Smooth muscle cell (in vitro differentiated cells): ENCODE data around the gene SMAD4. TPM values are rescaled to one million over a fixed set of nuclear protein-coding genes. Genes with fewer than 3 reads are reported as not detected.
"Not testable (repeated sequence)": the region's sequence is repeated elsewhere in the genome, so short reads cannot be mapped to it uniquely, and the experiment has no call there.

Experiments
- DNase-seq: peaks from one replicate; lab custom pipeline; 2025; ENCODE audit not compliant: unreplicated experiment; lab: John Stamatoyannopoulos, UW
- H2AFZ ChIP-seq: fragments of 200-600 bp; sonication (generic); 2 replicates; pipeline ENCODE4 v1.6.0; 2016; ENCODE audit warnings: antibody characterized with exemption, low read depth, mild to moderate bottlenecking
- H3F3A ChIP-seq: fragments of 200-600 bp; sonication (generic); 2 replicates; pipeline ENCODE4 v1.6.0; 2017; ENCODE audit warnings: antibody characterized with exemption, low read depth
- H3K27ac ChIP-seq: fragments of 200-600 bp; sonication (generic); 2 replicates; pipeline ENCODE4 v1.5.1; 2016; ENCODE audit warnings: low read depth, mild to moderate bottlenecking
- H3K27me3 ChIP-seq: fragments of 200-600 bp; sonication (generic); 2 replicates; pipeline ENCODE4 v1.6.1; 2016; ENCODE audit warnings: low read depth, mild to moderate bottlenecking
- H3K36me3 ChIP-seq: fragments of 200-600 bp; sonication (generic); 2 replicates; pipeline ENCODE4 v1.5.1; 2016; ENCODE audit warnings: low read depth
- H3K4me1 ChIP-seq: fragments of 200-600 bp; sonication (generic); 2 replicates; pipeline ENCODE4 v1.5.1; 2016; ENCODE audit warnings: low read depth
- H3K4me2 ChIP-seq: fragments of 200-600 bp; sonication (generic); 2 replicates; pipeline ENCODE4 v1.6.0; 2016; ENCODE audit warnings: mild to moderate bottlenecking
- H3K4me3 ChIP-seq: fragments of 200-600 bp; sonication (generic); 2 replicates; pipeline ENCODE4 v1.5.1; 2016; ENCODE audit warnings: mild to moderate bottlenecking
- H3K79me2 ChIP-seq: fragments of 200-600 bp; sonication (generic); 2 replicates; pipeline ENCODE4 v1.6.0; 2016; ENCODE audit warnings: low read depth, mild to moderate bottlenecking
- H3K9ac ChIP-seq: fragments of 200-600 bp; sonication (generic); 2 replicates; pipeline ENCODE4 v1.6.0; 2016; ENCODE audit warnings: low read depth
- H3K9me3 ChIP-seq: fragments of 200-600 bp; sonication (generic); replicated peaks from 2 replicates; pipeline ENCODE4 v1.5.1; 2016; ENCODE audit warnings: low read depth
- H4K20me1 ChIP-seq: fragments of 200-600 bp; sonication (generic); 2 replicates; pipeline ENCODE4 v1.6.0; 2016; ENCODE audit warnings: low read depth
- WGBS: methylation state at CpG from one replicate; pipeline ENCODE4 v1.1.7; 2016; ENCODE audit warnings: low lambda C conversion rate; 5-methylcytosine and 5-hydroxymethylcytosine counted together
- polyA plus RNA-seq: library from polyadenylated mRNA; unstranded; fragments of >200 nt; fragmentation: Nextera tagmentation; extraction: Ambion mirVana; gene quantifications from 2 replicates; pipeline ENCODE4 v1.2.1, GENCODE V29; 2016
- total RNA-seq: library from RNA; depleted of rRNA; stranded (reverse); fragments of >200 nt; gene quantifications from 2 replicates; pipeline ENCODE4 v1.2.3, GENCODE V29; 2014
- TF ChIP-seq, protein P1 (sequence below): fragments of 200-600 bp; sonication (generic); IDR thresholded peaks from 2 replicates; pipeline ENCODE4 v1.5.1; 2017; ENCODE audit warnings: borderline replicate concordance, mild to moderate bottlenecking, antibody characterized with exemption; ENCODE audit not compliant: insufficient read depth, poor library complexity, severe bottlenecking

The SMAD4 gene
- total and polyA plus RNA-seq, 2 experiments from 2014 or later: 76.4 to 88.9 TPM

- Histone ChIP-seq H4K20me1 (no peaks in the 10 kb centered on the region), H3K27ac (no peak overlapping the region), H3K4me1 (no peaks in the 10 kb centered on the region), H3K9ac (no peak overlapping the region), H3K4me2 (no peak overlapping the region), H2AFZ (no peak overlapping the region), H3K79me2 (no peaks in the 10 kb centered on the region), H3K4me3 (no peak overlapping the region), H3K27me3 (no peaks in the 10 kb centered on the region), H3F3A (no peaks in the 10 kb centered on the region), H3K9me3 (peaks cover 4% of the 10 kb centered on the region), H3K36me3 (peaks cover 5% of the 10 kb centered on the region)
- 100% methylated on average over 1 of the region's 1 CpG for WGBS
- no peak for DNase-seq
- TF ChIP-seq, protein P1, sequence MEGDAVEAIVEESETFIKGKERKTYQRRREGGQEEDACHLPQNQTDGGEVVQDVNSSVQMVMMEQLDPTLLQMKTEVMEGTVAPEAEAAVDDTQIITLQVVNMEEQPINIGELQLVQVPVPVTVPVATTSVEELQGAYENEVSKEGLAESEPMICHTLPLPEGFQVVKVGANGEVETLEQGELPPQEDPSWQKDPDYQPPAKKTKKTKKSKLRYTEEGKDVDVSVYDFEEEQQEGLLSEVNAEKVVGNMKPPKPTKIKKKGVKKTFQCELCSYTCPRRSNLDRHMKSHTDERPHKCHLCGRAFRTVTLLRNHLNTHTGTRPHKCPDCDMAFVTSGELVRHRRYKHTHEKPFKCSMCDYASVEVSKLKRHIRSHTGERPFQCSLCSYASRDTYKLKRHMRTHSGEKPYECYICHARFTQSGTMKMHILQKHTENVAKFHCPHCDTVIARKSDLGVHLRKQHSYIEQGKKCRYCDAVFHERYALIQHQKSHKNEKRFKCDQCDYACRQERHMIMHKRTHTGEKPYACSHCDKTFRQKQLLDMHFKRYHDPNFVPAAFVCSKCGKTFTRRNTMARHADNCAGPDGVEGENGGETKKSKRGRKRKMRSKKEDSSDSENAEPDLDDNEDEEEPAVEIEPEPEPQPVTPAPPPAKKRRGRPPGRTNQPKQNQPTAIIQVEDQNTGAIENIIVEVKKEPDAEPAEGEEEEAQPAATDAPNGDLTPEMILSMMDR: no peak
Observed at GRCh38 chr18:51088410-51088809, 58.4 kb downstream of the SMAD4 start.

- no peak overlapping the region for H2AFZ ChIP-seq
- 95% methylated on average over 4 of the region's 4 CpGs for whole genome bisulfite sequencing
- peaks cover 4% of the 10 kb centered on the region for H3K9me3 ChIP-seq
- no peak overlapping the region for H3K9ac ChIP-seq
- no peaks in the 10 kb centered on the region for H3K79me2 ChIP-seq
- no peak overlapping the region for H3K27ac ChIP-seq
- no peaks in the 10 kb centered on the region for H3K27me3 ChIP-seq
- no peaks in the 10 kb centered on the region for H4K20me1 ChIP-seq
- no peak overlapping the region for H3K4me2 ChIP-seq
- H3K4me3 ChIP-seq: no peak overlapping the region
- H3K36me3 ChIP-seq: peaks cover 5% of the 10 kb centered on the region
- TF ChIP-seq, protein P1: no peak
- H3K4me1 ChIP-seq: no peaks in the 10 kb centered on the region
- DNase-seq: no peak
- no peaks in the 10 kb centered on the region for H3F3A ChIP-seq
Observed at GRCh38 chr18:51089691-51090090, 59.7 kb downstream of the SMAD4 start.

GRCh38 chr18:51091270-51091669 is 61.3 kb downstream of the SMAD4 start:
- Histone ChIP-seq H3K4me3 (no peak overlapping the region), H2AFZ (no peak overlapping the region), H3F3A (no peaks in the 10 kb centered on the region), H3K36me3 (peaks cover 2% of the 10 kb centered on the region), H3K27me3 (no peaks in the 10 kb centered on the region), H3K9ac (no peak overlapping the region), H3K79me2 (no peaks in the 10 kb centered on the region), H3K4me2 (no peak overlapping the region), H3K4me1 (no peaks in the 10 kb centered on the region), H4K20me1 (no peaks in the 10 kb centered on the region), H3K9me3 (peaks cover 4% of the 10 kb centered on the region), H3K27ac (no peak overlapping the region)
- no peak for DNase-seq
- WGBS: 89% methylated on average over 5 of the region's 5 CpGs
- TF ChIP-seq, protein P1: no peak

GRCh38 chr18:51092117-51092516 is 62.1 kb downstream of the SMAD4 start:
- Histone ChIP-seq H2AFZ (no peak overlapping the region), H4K20me1 (no peaks in the 10 kb centered on the region), H3K9ac (no peak overlapping the region), H3K4me1 (peaks cover 3% of the 10 kb centered on the region), H3K79me2 (no peaks in the 10 kb centered on the region), H3K27ac (no peak overlapping the region), H3K27me3 (no peaks in the 10 kb centered on the region), H3K4me2 (no peak overlapping the region), H3K9me3 (peaks cover 4% of the 10 kb centered on the region), H3F3A (no peaks in the 10 kb centered on the region), H3K36me3 (no peaks in the 10 kb centered on the region), H3K4me3 (no peak overlapping the region)
- DNase-seq: no peak
- WGBS: 88% methylated on average over 2 of the region's 2 CpGs
- TF ChIP-seq, protein P1: no peak

DNA sequence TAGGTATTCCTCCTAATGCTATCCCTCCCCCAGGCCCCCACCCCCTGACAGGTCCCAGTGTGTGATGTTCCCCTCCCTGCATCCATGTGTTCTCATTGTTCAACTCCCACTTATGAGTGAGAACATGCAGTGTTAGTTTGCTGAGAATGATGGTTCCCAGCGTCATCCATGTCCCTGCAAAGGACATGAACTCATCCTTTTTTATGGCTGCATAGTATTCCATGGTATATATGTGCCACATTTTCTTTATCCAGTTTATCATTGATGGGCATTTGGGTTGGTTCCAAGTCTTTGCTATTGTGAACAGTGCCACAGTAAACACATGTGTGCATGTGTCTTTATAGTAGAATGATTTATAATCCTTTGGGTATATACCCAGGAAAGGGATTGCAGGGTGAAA is 63.0 kb downstream of the SMAD4 start:
- H3K9ac ChIP-seq, H2AFZ ChIP-seq, H3F3A ChIP-seq, DNase-seq, H3K27me3 ChIP-seq, H3K36me3 ChIP-seq, H4K20me1 ChIP-seq, H3K9me3 ChIP-seq, H3K4me3 ChIP-seq, H3K27ac ChIP-seq, H3K4me2 ChIP-seq, H3K79me2 ChIP-seq, H3K4me1 ChIP-seq: not testable (repeated sequence)
- 100% methylated on average over 1 of the region's 1 CpG for WGBS
